ENCODE results near the gene SHROOM3.

SHROOM3 gene

DNA sequence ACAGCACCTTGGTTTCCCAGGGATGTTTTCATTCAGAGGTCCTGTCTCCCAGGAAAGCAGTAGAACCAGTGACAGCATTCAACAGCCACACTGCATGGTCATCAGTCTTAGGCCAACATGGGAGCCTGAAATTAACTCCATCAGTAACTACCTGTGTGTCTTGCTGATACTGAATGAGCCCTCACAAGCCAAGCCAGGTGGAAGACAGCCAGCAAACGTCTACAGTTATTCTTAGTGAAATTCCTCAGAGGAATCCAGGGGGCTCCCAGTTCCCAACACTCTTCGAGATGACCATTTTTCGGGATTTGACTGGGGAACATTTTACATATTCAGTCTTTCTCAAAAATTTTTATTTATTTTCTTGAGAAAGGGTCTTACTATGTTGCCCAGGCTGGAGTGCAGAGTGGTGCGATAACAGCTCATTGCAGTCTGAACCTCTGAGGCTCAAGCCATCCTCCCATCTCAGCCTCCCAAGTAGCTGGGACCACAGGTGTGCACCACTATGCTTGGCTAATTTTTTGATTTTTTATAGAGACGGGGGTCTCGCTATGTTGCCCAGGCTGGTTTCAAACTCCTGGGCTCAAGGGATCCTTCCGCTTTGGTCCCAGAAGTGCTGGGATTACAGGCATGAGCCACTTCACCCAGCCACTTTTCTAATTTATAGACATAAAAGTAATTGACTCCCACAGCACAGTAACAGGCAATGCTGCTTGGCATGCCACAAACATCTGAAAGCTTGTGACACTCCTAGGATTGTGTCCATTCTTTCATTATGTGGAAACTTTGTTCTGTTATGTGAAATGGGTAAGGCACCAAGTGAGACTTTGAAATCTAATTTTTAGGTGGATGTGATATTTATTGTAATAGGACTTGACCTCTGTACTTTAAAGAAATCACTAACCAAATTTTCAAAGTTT is 346.0 kb downstream of the SHROOM3 start:
- H3K4me3 ChIP-seq (ENCODE audit: low read depth in 1 of 2, low read length in 2 of 2): no peak overlapping the region
- H3K27me3 ChIP-seq (ENCODE audit: control insufficient read depth in 1 of 2, insufficient read depth in 2 of 2, low read length in 2 of 2): no peaks in the 10 kb centered on the region
- H3K27ac ChIP-seq (ENCODE audit: low read depth, low read length): no peak overlapping the region
- no peak overlapping the region for H3K9ac ChIP-seq (ENCODE audit: low read depth in 1 of 2, low read length in 2 of 2)
- peaks cover 8 to 36% of the 10 kb centered on the region in 2 donors for H3K36me3 ChIP-seq (ENCODE audit: control insufficient read depth in 1 of 2, insufficient read depth in 2 of 2, low read length in 2 of 2)
- H3K9me3 ChIP-seq (ENCODE audit: control insufficient read depth in 1 of 2, low read length in 2 of 2): no peaks in the 10 kb centered on the region
- H3K4me1 ChIP-seq (ENCODE audit: control insufficient read depth in 1 of 2, insufficient read depth in 2 of 2, low read length in 2 of 2): no peaks in the 10 kb centered on the region

GRCh38 chr4:76781698-76782595 is 346.9 kb downstream of the SHROOM3 start:
- Histone ChIP-seq H3K36me3 (ENCODE audit: control insufficient read depth in 1 of 2, insufficient read depth in 2 of 2, low read length in 2 of 2) (peaks cover 10 to 34% of the 10 kb centered on the region in 2 donors), H3K4me1 (ENCODE audit: control insufficient read depth in 1 of 2, insufficient read depth in 2 of 2, low read length in 2 of 2) (no peaks in the 10 kb centered on the region), H3K27ac (ENCODE audit: low read depth, low read length) (no peak overlapping the region), H3K27me3 (ENCODE audit: control insufficient read depth in 1 of 2, insufficient read depth in 2 of 2, low read length in 2 of 2) (no peaks in the 10 kb centered on the region), H3K9me3 (ENCODE audit: control insufficient read depth in 1 of 2, low read length in 2 of 2) (no peaks in the 10 kb centered on the region), H3K9ac (ENCODE audit: low read depth in 1 of 2, low read length in 2 of 2) (no peak overlapping the region), H3K4me3 (ENCODE audit: low read depth in 1 of 2, low read length in 2 of 2) (no peak overlapping the region)

DNA sequence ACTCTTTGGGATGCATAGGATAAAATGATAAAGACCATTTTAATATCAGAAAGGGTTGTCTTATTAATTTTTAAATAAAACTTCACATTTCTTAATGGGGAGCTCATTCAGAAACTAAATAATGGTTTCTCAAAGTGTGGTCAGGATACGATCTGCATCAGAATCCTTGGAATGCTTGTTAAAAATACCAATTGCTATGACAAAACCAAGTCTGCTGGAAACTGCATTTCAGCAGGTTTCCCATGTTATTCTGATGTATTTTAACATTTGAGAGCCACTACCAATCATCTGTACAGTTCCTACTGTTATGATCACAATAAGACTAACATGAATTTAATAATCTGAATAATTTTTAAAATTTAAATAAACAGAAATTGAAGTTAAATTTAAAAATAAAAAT is 347.8 kb downstream of the SHROOM3 start:
- Histone ChIP-seq H3K4me1 (ENCODE audit: control insufficient read depth in 1 of 2, insufficient read depth in 2 of 2, low read length in 2 of 2) (no peaks in the 10 kb centered on the region), H3K27me3 (ENCODE audit: control insufficient read depth in 1 of 2, insufficient read depth in 2 of 2, low read length in 2 of 2) (no peaks in the 10 kb centered on the region), H3K4me3 (ENCODE audit: low read depth in 1 of 2, low read length in 2 of 2) (no peak overlapping the region), H3K36me3 (ENCODE audit: control insufficient read depth in 1 of 2, insufficient read depth in 2 of 2, low read length in 2 of 2) (peaks cover 12 to 35% of the 10 kb centered on the region in 2 donors), H3K27ac (ENCODE audit: low read depth, low read length) (no peak overlapping the region), H3K9ac (ENCODE audit: low read depth in 1 of 2, low read length in 2 of 2) (no peak overlapping the region), H3K9me3 (ENCODE audit: control insufficient read depth in 1 of 2, low read length in 2 of 2) (no peaks in the 10 kb centered on the region)

- peaks cover 9 to 32% of the 10 kb centered on the region in 2 donors for H3K36me3 ChIP-seq (ENCODE audit: control insufficient read depth in 1 of 2, insufficient read depth in 2 of 2, low read length in 2 of 2)
- H3K27me3 ChIP-seq (ENCODE audit: control insufficient read depth in 1 of 2, insufficient read depth in 2 of 2, low read length in 2 of 2): no peaks in the 10 kb centered on the region
- H3K9ac ChIP-seq (ENCODE audit: low read depth in 1 of 2, low read length in 2 of 2): no peak overlapping the region
- H3K4me3 ChIP-seq (ENCODE audit: low read depth in 1 of 2, low read length in 2 of 2): no peak overlapping the region
- no peaks in the 10 kb centered on the region for H3K4me1 ChIP-seq (ENCODE audit: control insufficient read depth in 1 of 2, insufficient read depth in 2 of 2, low read length in 2 of 2)
- no peak overlapping the region for H3K27ac ChIP-seq (ENCODE audit: low read depth, low read length)
- H3K9me3 ChIP-seq (ENCODE audit: control insufficient read depth in 1 of 2, low read length in 2 of 2): no peaks in the 10 kb centered on the region
These were observed 348.8 kb downstream of the SHROOM3 start for GRCh38 chr4:76783836-76784235.

- H3K27me3 ChIP-seq (ENCODE audit: control insufficient read depth in 1 of 2, insufficient read depth in 2 of 2, low read length in 2 of 2): no peaks in the 10 kb centered on the region
- no peaks in the 10 kb centered on the region for H3K4me1 ChIP-seq (ENCODE audit: control insufficient read depth in 1 of 2, insufficient read depth in 2 of 2, low read length in 2 of 2)
- no peak overlapping the region for H3K9ac ChIP-seq (ENCODE audit: low read depth in 1 of 2, low read length in 2 of 2)
- no peak overlapping the region for H3K4me3 ChIP-seq (ENCODE audit: low read depth in 1 of 2, low read length in 2 of 2)
- H3K27ac ChIP-seq (ENCODE audit: low read depth, low read length): no peak overlapping the region
- peaks cover 5 to 28% of the 10 kb centered on the region in 2 donors for H3K36me3 ChIP-seq (ENCODE audit: control insufficient read depth in 1 of 2, insufficient read depth in 2 of 2, low read length in 2 of 2)
- H3K9me3 ChIP-seq (ENCODE audit: control insufficient read depth in 1 of 2, low read length in 2 of 2): no peaks in the 10 kb centered on the region
These were observed 349.2 kb downstream of the SHROOM3 start for GRCh38 chr4:76784237-76784636.

GRCh38 chr4:76787898-76788297 is 352.9 kb downstream of the SHROOM3 start:
- no peak overlapping the region for H3K9ac ChIP-seq (ENCODE audit: low read depth in 1 of 2, low read length in 2 of 2)
- H3K4me1 ChIP-seq (ENCODE audit: control insufficient read depth in 1 of 2, insufficient read depth in 2 of 2, low read length in 2 of 2): no peaks in the 10 kb centered on the region
- no peak overlapping the region for H3K4me3 ChIP-seq (ENCODE audit: low read depth in 1 of 2, low read length in 2 of 2)
- H3K36me3 ChIP-seq (ENCODE audit: control insufficient read depth in 1 of 2, insufficient read depth in 2 of 2, low read length in 2 of 2): peaks cover 3 to 4% of the 10 kb centered on the region in 2 donors
- H3K27me3 ChIP-seq (ENCODE audit: control insufficient read depth in 1 of 2, insufficient read depth in 2 of 2, low read length in 2 of 2): no peaks in the 10 kb centered on the region
- H3K27ac ChIP-seq (ENCODE audit: low read depth, low read length): no peak overlapping the region
- no peaks in the 10 kb centered on the region for H3K9me3 ChIP-seq (ENCODE audit: control insufficient read depth in 1 of 2, low read length in 2 of 2)

DNA sequence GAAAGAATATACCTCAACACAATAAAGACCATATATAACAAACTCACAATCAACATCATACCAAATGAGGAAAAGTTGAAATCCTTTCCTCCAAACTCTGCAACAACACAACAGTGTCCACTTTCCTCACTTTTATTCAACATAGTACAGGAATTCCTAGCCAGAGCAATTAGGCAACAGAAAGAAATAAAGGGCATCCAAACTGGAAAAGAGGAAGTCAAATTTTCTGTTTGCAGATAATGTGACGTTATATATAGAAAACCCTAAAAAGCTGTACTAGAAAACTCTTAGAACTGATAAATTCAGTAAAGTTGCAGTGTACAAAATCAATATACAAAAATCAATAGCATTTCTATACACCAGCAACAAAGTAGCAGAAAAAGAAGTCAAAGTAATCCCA is 355.3 kb downstream of the SHROOM3 start:
- no peaks in the 10 kb centered on the region for H3K27me3 ChIP-seq (ENCODE audit: control insufficient read depth in 1 of 2, insufficient read depth in 2 of 2, low read length in 2 of 2)

GRCh38 chr4:76791479-76791878 is 356.4 kb downstream of the SHROOM3 start:
- Histone ChIP-seq H3K9ac (ENCODE audit: low read depth in 1 of 2, low read length in 2 of 2) (no peak overlapping the region), H3K27me3 (ENCODE audit: control insufficient read depth in 1 of 2, insufficient read depth in 2 of 2, low read length in 2 of 2) (no peaks in the 10 kb centered on the region), H3K27ac (ENCODE audit: low read depth, low read length) (no peak overlapping the region), H3K9me3 (ENCODE audit: control insufficient read depth in 1 of 2, low read length in 2 of 2) (no peaks in the 10 kb centered on the region), H3K4me3 (ENCODE audit: low read depth in 1 of 2, low read length in 2 of 2) (no peak overlapping the region), H3K4me1 (ENCODE audit: control insufficient read depth in 1 of 2, insufficient read depth in 2 of 2, low read length in 2 of 2) (no peaks in the 10 kb centered on the region), H3K36me3 (ENCODE audit: control insufficient read depth in 1 of 2, insufficient read depth in 2 of 2, low read length in 2 of 2) (peaks cover 3 to 4% of the 10 kb centered on the region in 2 donors)

More for the DNA sequence above, 355.3 kb downstream of the SHROOM3 start:
- Histone ChIP-seq H3K9ac (ENCODE audit: low read depth in 1 of 2, low read length in 2 of 2) (no peak overlapping the region), H3K27ac (ENCODE audit: low read depth, low read length) (no peak overlapping the region), H3K4me3 (ENCODE audit: low read depth in 1 of 2, low read length in 2 of 2) (no peak overlapping the region), H3K36me3 (ENCODE audit: control insufficient read depth in 1 of 2, insufficient read depth in 2 of 2, low read length in 2 of 2) (peaks cover 3 to 4% of the 10 kb centered on the region in 2 donors), H3K9me3 (ENCODE audit: control insufficient read depth in 1 of 2, low read length in 2 of 2) (no peaks in the 10 kb centered on the region), H3K4me1 (ENCODE audit: control insufficient read depth in 1 of 2, insufficient read depth in 2 of 2, low read length in 2 of 2) (no peaks in the 10 kb centered on the region)

DNA sequence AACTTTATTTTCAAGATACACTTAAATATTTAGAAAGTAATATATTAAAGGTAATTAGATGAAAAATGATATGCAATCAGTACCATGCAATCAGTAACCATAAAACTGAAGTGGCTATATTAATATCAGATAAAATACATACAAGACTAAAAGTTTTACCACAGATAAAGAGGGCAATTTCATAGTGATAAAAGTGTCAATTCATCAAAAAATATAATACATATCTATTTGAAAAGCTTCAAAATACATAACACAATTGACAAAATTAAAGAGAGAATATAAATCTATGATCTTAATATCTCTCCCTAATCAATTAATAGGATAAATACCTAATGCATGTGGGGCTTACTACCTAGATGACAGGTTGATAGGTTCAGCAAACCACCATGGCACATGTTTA is 357.4 kb downstream of the SHROOM3 start:
- no peaks in the 10 kb centered on the region for H3K4me1 ChIP-seq (ENCODE audit: control insufficient read depth in 1 of 2, insufficient read depth in 2 of 2, low read length in 2 of 2)
- H3K27me3 ChIP-seq (ENCODE audit: control insufficient read depth in 1 of 2, insufficient read depth in 2 of 2, low read length in 2 of 2): no peaks in the 10 kb centered on the region
- no peaks in the 10 kb centered on the region for H3K9me3 ChIP-seq (ENCODE audit: control insufficient read depth in 1 of 2, low read length in 2 of 2)
- H3K36me3 ChIP-seq (ENCODE audit: control insufficient read depth in 1 of 2, insufficient read depth in 2 of 2, low read length in 2 of 2): no peaks in the 10 kb centered on the region
- no peak overlapping the region for H3K4me3 ChIP-seq (ENCODE audit: low read depth in 1 of 2, low read length in 2 of 2)
- H3K27ac ChIP-seq (ENCODE audit: low read depth, low read length): no peak overlapping the region
- H3K9ac ChIP-seq (ENCODE audit: low read depth in 1 of 2, low read length in 2 of 2): no peak overlapping the region

GRCh38 chr4:76795243-76795642 is 360.2 kb downstream of the SHROOM3 start:
- H3K4me3 ChIP-seq (ENCODE audit: low read depth in 1 of 2, low read length in 2 of 2): no peak overlapping the region
- H3K9ac ChIP-seq (ENCODE audit: low read depth in 1 of 2, low read length in 2 of 2): no peak overlapping the region
- H3K4me1 ChIP-seq (ENCODE audit: control insufficient read depth in 1 of 2, insufficient read depth in 2 of 2, low read length in 2 of 2): no peaks in the 10 kb centered on the region
- no peaks in the 10 kb centered on the region for H3K9me3 ChIP-seq (ENCODE audit: control insufficient read depth in 1 of 2, low read length in 2 of 2)
- no peak overlapping the region for H3K27ac ChIP-seq (ENCODE audit: low read depth, low read length)
- H3K36me3 ChIP-seq (ENCODE audit: control insufficient read depth in 1 of 2, insufficient read depth in 2 of 2, low read length in 2 of 2): no peaks in the 10 kb centered on the region
- no peaks in the 10 kb centered on the region for H3K27me3 ChIP-seq (ENCODE audit: control insufficient read depth in 1 of 2, insufficient read depth in 2 of 2, low read length in 2 of 2)

Data from duodenal mucosa (tissue), 2 donors.